Muscle layer of duodenum (tissue), 2 donors: ENCODE results near the gene RHOJ.

Experiments used
- H3K27ac ChIP-seq: one replicate; pipeline ENCODE4 v1.7.0; 2013; ENCODE audit warnings: mild to moderate bottlenecking, low read length
- H3K27me3 ChIP-seq: one replicate; pipeline ENCODE4 v1.7.0; 2013; ENCODE audit warnings: low read depth, mild to moderate bottlenecking, control low read depth, low read length
- H3K36me3 ChIP-seq, 2 donors: one replicate each; pipeline ENCODE4 v1.7.0; 2013; ENCODE audit warnings: low read length in 2 of 2, control low read depth in 1 of 2, mild to moderate bottlenecking in 1 of 2; ENCODE audit not compliant: insufficient read depth in 2 of 2, control insufficient read depth in 1 of 2
- H3K4me1 ChIP-seq, 2 donors: one replicate each; pipeline ENCODE4 v1.7.0; 2013; ENCODE audit warnings: low read length in 2 of 2, mild to moderate bottlenecking in 2 of 2, control low read depth in 1 of 2, moderate library complexity in 1 of 2; ENCODE audit not compliant: insufficient read depth in 2 of 2, control insufficient read depth in 1 of 2
- H3K4me3 ChIP-seq, 2 donors: one replicate each; pipeline ENCODE4 v1.7.0; 2013; ENCODE audit warnings: low read length in 2 of 2, low read depth in 1 of 2, mild to moderate bottlenecking in 1 of 2
- H3K9me3 ChIP-seq, 2 donors: one replicate each; pipeline ENCODE4 v1.7.0; 2013; ENCODE audit warnings: low read length in 2 of 2, control low read depth in 1 of 2, mild to moderate bottlenecking in 1 of 2; ENCODE audit not compliant: control insufficient read depth in 1 of 2
- donor health status: healthy.

RHOJ gene

GRCh38 chr14:63231766-63232165 lies 27.5 kb downstream of the RHOJ start:
- no peaks in the 10 kb centered on the region for H3K27me3 ChIP-seq
- H3K4me3 ChIP-seq, result no peak overlapping the region
- H3K9me3 ChIP-seq, result peaks cover 0 to 2% of the 10 kb centered on the region in 2 donors
- H3K36me3 ChIP-seq, result peaks cover 0 to 6% of the 10 kb centered on the region in 2 donors
- H3K27ac ChIP-seq, result no peak overlapping the region
- no peaks in the 10 kb centered on the region for H3K4me1 ChIP-seq

GRCh38 chr14:63237791-63238190 lies 33.5 kb downstream of the RHOJ start:
- no peaks in the 10 kb centered on the region for H3K27me3 ChIP-seq
- H3K4me3 ChIP-seq, result no peak overlapping the region
- no peak overlapping the region for H3K27ac ChIP-seq
- peaks cover 0 to 12% of the 10 kb centered on the region in 2 donors for H3K4me1 ChIP-seq
- H3K9me3 ChIP-seq, result no peaks in the 10 kb centered on the region
- H3K36me3 ChIP-seq, result no peaks in the 10 kb centered on the region

DNA sequence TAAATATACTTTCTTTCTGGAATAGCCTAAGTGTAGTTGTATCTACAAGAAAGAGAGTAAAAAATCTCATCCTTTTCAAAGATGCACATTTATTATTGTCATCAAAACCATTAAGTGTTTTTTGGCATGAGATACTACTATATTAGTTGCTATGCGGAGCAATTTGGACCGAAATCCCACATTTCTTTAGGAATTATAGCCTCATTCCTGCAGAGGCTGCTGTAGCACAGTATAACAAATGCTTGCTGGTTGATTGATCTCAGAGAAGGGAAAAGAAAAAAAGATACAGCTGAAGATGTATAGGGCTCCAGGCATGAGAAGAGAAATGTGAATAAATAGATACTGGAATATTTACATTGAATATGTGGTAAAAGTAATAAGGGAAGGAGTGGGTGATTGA lies 36.0 kb downstream of the RHOJ start:
- Histone ChIP-seq H3K9me3 (no peaks in the 10 kb centered on the region), H3K4me3 (no peak overlapping the region), H3K4me1 (peaks cover 0 to 12% of the 10 kb centered on the region in 2 donors), H3K27ac (no peak overlapping the region), H3K27me3 (no peaks in the 10 kb centered on the region), H3K36me3 (no peaks in the 10 kb centered on the region)

- Histone ChIP-seq H3K4me1 (peaks cover 0 to 13% of the 10 kb centered on the region in 2 donors), H3K27me3 (no peaks in the 10 kb centered on the region), H3K27ac (no peak overlapping the region), H3K9me3 (no peaks in the 10 kb centered on the region), H3K4me3 (no peak overlapping the region), H3K36me3 (no peaks in the 10 kb centered on the region)
Measured at GRCh38 chr14:63241096-63241495, 36.9 kb downstream of the RHOJ start.

GRCh38 chr14:63243646-63244045 lies 39.4 kb downstream of the RHOJ start:
- Histone ChIP-seq H3K4me3 (no peak overlapping the region), H3K27me3 (no peaks in the 10 kb centered on the region), H3K4me1 (peaks cover under 1 to 28% of the 10 kb centered on the region in 2 donors), H3K36me3 (no peaks in the 10 kb centered on the region), H3K9me3 (no peaks in the 10 kb centered on the region), H3K27ac (no peak overlapping the region)

DNA sequence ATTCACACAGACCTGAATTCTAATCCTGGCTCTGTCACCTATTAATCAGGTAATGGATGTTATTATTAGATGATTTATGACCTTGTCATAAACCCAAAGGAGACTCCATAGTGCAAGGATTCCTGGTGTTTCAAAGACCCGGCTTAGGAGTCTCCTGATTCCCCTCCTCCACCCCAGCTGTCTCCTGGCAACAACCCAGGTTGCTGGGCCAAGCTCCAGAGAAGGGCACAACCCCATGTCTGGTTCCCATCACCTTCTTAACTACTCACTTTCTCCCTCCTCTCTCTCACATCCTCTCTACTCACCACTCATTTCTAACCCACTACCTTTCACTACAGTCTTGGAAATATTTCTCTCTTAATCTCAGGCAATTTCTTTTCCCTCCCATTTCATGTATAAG lies 41.6 kb downstream of the RHOJ start:
- no peaks in the 10 kb centered on the region for H3K9me3 ChIP-seq
- no peaks in the 10 kb centered on the region for H3K36me3 ChIP-seq
- H3K27ac ChIP-seq, result no peak overlapping the region
- H3K27me3 ChIP-seq, result no peaks in the 10 kb centered on the region
- peaks cover 4 to 36% of the 10 kb centered on the region in 2 donors for H3K4me1 ChIP-seq
- no peak overlapping the region for H3K4me3 ChIP-seq

- Histone ChIP-seq H3K36me3 (no peaks in the 10 kb centered on the region), H3K4me1 (peaks cover 4 to 28% of the 10 kb centered on the region in 2 donors), H3K27me3 (no peaks in the 10 kb centered on the region), H3K27ac (peak overlapping the region; percentile 24), H3K4me3 (no peak overlapping the region), H3K9me3 (no peaks in the 10 kb centered on the region)
Measured at GRCh38 chr14:63248211-63248610, 44.0 kb downstream of the RHOJ start.

DNA sequence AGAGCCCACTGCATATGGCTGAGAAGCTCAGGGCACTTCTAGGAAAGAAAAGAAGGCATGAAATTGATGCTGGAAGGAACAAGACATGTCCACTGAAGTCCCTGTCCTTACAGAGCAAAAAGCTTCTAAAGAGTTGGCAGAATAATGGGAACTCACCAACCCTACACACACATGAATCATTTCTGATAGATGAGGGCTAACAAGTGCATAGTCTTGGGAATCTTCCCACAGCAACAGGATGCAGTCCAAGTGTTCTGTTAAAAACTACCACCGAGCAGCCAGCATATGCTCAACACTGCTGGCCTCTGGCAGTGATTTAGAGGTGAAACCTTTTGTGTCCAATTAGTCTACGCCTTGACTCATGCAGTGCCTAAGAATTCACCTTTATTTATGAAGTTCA lies 44.8 kb downstream of the RHOJ start:
- Histone ChIP-seq H3K27ac (peak overlapping the region; percentile 24), H3K27me3 (no peaks in the 10 kb centered on the region), H3K4me3 (no peak overlapping the region), H3K9me3 (no peaks in the 10 kb centered on the region), H3K36me3 (no peaks in the 10 kb centered on the region), H3K4me1 (peaks cover 4 to 28% of the 10 kb centered on the region in 2 donors)

DNA sequence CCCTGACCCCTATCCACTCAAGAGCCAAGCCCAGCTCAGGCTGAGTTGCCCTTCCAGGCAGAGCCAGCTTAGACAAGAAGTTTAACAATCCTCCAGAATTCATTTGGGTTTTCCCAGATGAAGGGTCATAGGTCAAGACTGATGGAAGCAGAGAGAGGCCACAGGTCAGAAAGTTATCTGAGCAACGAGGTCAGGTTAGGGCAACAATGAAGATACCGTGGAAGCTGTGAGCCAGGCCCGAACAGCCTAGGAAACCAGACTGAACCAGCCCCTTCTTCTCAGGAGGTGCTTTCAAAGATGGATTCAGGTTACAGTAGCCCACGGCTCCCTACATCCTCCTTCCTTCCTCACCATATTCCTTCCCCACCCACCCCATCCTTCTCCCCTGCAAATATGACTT lies 53.1 kb downstream of the RHOJ start:
- no peaks in the 10 kb centered on the region for H3K4me1 ChIP-seq
- H3K9me3 ChIP-seq, result no peaks in the 10 kb centered on the region
- no peak overlapping the region for H3K4me3 ChIP-seq
- no peak overlapping the region for H3K27ac ChIP-seq
- peaks cover 0 to 4% of the 10 kb centered on the region in 2 donors for H3K36me3 ChIP-seq
- H3K27me3 ChIP-seq, result no peaks in the 10 kb centered on the region

DNA sequence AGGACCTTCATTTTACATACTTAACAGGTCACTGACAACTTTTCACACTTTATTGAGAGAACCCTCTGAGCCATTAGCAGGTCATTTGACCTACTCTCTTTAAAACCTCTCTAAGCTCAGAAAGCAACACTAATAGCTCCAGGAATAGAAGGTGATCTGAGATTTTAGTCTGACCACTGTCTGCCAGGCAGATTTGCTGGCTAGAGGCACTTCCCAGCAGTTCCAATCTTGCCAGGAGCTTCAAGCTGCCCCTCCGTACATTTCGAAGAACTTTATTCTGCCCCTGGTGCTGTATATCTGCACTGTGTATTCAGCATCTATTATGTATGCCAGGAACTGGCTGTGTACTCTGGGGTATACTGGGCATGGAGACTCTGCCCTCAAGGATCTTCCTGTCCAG lies 58.2 kb downstream of the RHOJ start:
- no peaks in the 10 kb centered on the region for H3K9me3 ChIP-seq
- no peaks in the 10 kb centered on the region for H3K27me3 ChIP-seq
- no peak overlapping the region for H3K27ac ChIP-seq
- peaks cover 0 to 5% of the 10 kb centered on the region in 2 donors for H3K36me3 ChIP-seq
- no peaks in the 10 kb centered on the region for H3K4me1 ChIP-seq
- no peak overlapping the region for H3K4me3 ChIP-seq

DNA sequence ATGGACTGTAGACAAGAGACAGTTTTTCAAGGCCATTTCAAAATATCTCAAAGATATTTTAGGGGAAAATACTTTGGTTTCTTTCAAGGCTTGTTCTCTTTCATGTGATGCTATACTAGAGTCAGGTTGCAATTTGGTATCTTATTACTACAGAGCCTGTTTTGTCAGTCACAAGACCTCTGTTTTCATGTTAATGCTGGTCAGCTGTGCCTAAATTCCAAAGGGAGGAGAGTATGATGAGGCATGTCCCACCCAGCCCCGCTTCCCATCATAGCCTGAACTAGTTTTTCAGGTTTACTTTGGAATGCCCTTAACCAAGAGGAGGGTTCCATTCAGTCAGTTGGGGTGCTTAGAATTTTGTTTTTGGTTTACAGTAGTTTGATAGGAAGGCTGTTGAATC lies 61.9 kb downstream of the RHOJ start:
- Histone ChIP-seq H3K4me1 (peaks cover 0 to 9% of the 10 kb centered on the region in 2 donors), H3K27ac (no peak overlapping the region), H3K4me3 (no peak overlapping the region), H3K9me3 (no peaks in the 10 kb centered on the region), H3K27me3 (no peaks in the 10 kb centered on the region), H3K36me3 (peaks cover 0 to 5% of the 10 kb centered on the region in 2 donors)

- H3K4me3 ChIP-seq, result no peak overlapping the region
- H3K4me1 ChIP-seq, result peaks cover 0 to 9% of the 10 kb centered on the region in 2 donors
- no peak overlapping the region for H3K27ac ChIP-seq
- H3K9me3 ChIP-seq, result no peaks in the 10 kb centered on the region
- no peaks in the 10 kb centered on the region for H3K27me3 ChIP-seq
- H3K36me3 ChIP-seq, result peaks cover 0 to 2% of the 10 kb centered on the region in 2 donors
Measured at GRCh38 chr14:63267171-63267570, 62.9 kb downstream of the RHOJ start.
